Endothelial cell of umbilical vein (primary cell): Measurements from ENCODE around the gene CXCL11. TPM values are rescaled to one million over a fixed set of nuclear protein-coding genes. Genes with fewer than 3 reads are reported as not detected.

Experiments used
- BruUV-seq: library from RNA; stranded (reverse); fragments of 400-500 nt; replicated peaks from 2 replicates; lab custom pipeline; 2021; lab: Mats Ljungman, UMichigan
- CTCF ChIA-PET: fragments of 300-600, 350-600 bp; sonication (Branson Sonifier 250); formaldehyde crosslinking; loops from one replicate; lab custom pipeline; 2021; ENCODE audit warnings: antibody characterized with exemption, inconsistent platforms; lab: Charles Lee
- POLR2A ChIA-PET: fragments of 300-600, 350-600 bp; sonication (Branson Sonifier 250); formaldehyde crosslinking; loops from one replicate; lab custom pipeline; 2021; ENCODE audit warnings: antibody characterized with exemption, inconsistent platforms; lab: Charles Lee
- DNase-seq: peaks from one replicate; pipeline ENCODE4 v3.0.0-alpha.2; 2011; ENCODE audit warnings: low read depth, low spot score
- FAIRE-seq: peaks from 2 replicates; lab custom pipeline; 2011; peaks lifted over from hg19 to GRCh38; lab: Jason Lieb, UNC
- H2AFZ ChIP-seq: 2 replicates; pipeline ENCODE4 v1.6.0; 2012; ENCODE audit warnings: low read depth, low read length, control low read depth, inconsistent platforms
- H3K27ac ChIP-seq: 2 replicates; pipeline ENCODE4 v1.5.1; 2011; ENCODE audit warnings: low read depth, mild to moderate bottlenecking, control low read depth, low read length, moderate library complexity; ENCODE audit not compliant: insufficient read depth
- H3K27me3 ChIP-seq, 2 experiments: 2 replicates each; pipeline versions ENCODE4 v1.6.0 to v1.6.1; 2011; ENCODE audit warnings: low read length in 2 of 2, mixed read lengths in 1 of 2; ENCODE audit not compliant: control insufficient read depth in 2 of 2, insufficient read depth in 2 of 2
- H3K36me3 ChIP-seq, 2 experiments: 2 replicates in 1 of 2; 3 replicates in 1 of 2; pipeline ENCODE4 v1.5.1; 2011; ENCODE audit warnings: low read length in 2 of 2, mild to moderate bottlenecking in 1 of 2, moderate library complexity in 1 of 2; ENCODE audit not compliant: control insufficient read depth in 2 of 2, insufficient read depth in 2 of 2; ENCODE audit errors: extremely low read depth in 1 of 2
- H3K4me1 ChIP-seq: 3 replicates; pipeline ENCODE4 v1.5.1; 2011; ENCODE audit warnings: mild to moderate bottlenecking, low read length; ENCODE audit not compliant: control insufficient read depth, insufficient read depth; ENCODE audit errors: extremely low read depth
- H3K4me2 ChIP-seq: 2 replicates; pipeline ENCODE4 v1.6.1; 2011; ENCODE audit warnings: low read length, control low read depth, mixed read lengths; ENCODE audit not compliant: insufficient read depth
- H3K4me3 ChIP-seq, 3 experiments: fragments of 200-600 bp in 1 of 3; sonication (generic), shearing (Covaris generic) in 1 of 3; replicated peaks in 1 of 3; 2 replicates each; pipeline ENCODE4 v1.5.1; 2011 to 2016; ENCODE audit warnings: control low read depth in 3 of 3, low read length in 3 of 3, mild to moderate bottlenecking in 2 of 3, inconsistent platforms in 1 of 3, low read depth in 1 of 3, moderate library complexity in 1 of 3; ENCODE audit not compliant: insufficient read depth in 1 of 3
- H3K79me2 ChIP-seq: 2 replicates; pipeline ENCODE4 v1.6.0; 2012; ENCODE audit warnings: low read length, inconsistent platforms; ENCODE audit not compliant: control insufficient read depth, insufficient read depth
- H3K9ac ChIP-seq: replicated peaks from 2 replicates; pipeline ENCODE3; 2011; ENCODE audit warnings: low read length, control low read depth; ENCODE audit not compliant: insufficient read depth; ENCODE audit errors: extremely low read depth
- H3K9me1 ChIP-seq: replicated peaks from 3 replicates; pipeline ENCODE4 v1.6.0; 2011; ENCODE audit warnings: mild to moderate bottlenecking, low read length; ENCODE audit not compliant: control insufficient read depth, insufficient read depth; ENCODE audit errors: extremely low read depth
- H3K9me3 ChIP-seq: replicated peaks from 2 replicates; pipeline ENCODE4 v1.5.1; 2012; ENCODE audit warnings: low read length, inconsistent platforms; ENCODE audit not compliant: control insufficient read depth, insufficient read depth
- H4K20me1 ChIP-seq: replicated peaks from 2 replicates; pipeline ENCODE3; 2011; ENCODE audit warnings: mild to moderate bottlenecking, low read length; ENCODE audit not compliant: control insufficient read depth, insufficient read depth; ENCODE audit errors: extremely low read depth
- EZH2 ChIP-seq: IDR thresholded peaks from 2 replicates; pipeline ENCODE4 v1.6.1; 2012; ENCODE audit warnings: borderline replicate concordance, low read depth, mild to moderate bottlenecking, moderate library complexity, low read length, inconsistent platforms; ENCODE audit not compliant: severe bottlenecking
- FOS ChIP-seq: IDR thresholded peaks from 2 replicates; pipeline ENCODE4 v1.6.1; 2011; ENCODE audit warnings: mild to moderate bottlenecking, low read length, moderate library complexity, borderline replicate concordance; ENCODE audit not compliant: insufficient read depth
- GATA2 ChIP-seq: IDR thresholded peaks from 2 replicates; pipeline ENCODE4 v1.7.0; 2011; ENCODE audit warnings: low read depth, mild to moderate bottlenecking, moderate library complexity, mixed read lengths, low read length; ENCODE audit not compliant: insufficient read length, insufficient read depth
- JUN ChIP-seq: IDR thresholded peaks from 2 replicates; pipeline ENCODE4 v1.6.1; 2011; ENCODE audit warnings: borderline replicate concordance, low read depth; ENCODE audit not compliant: insufficient read length, insufficient read depth
- MYC ChIP-seq: IDR thresholded peaks from one replicate; pipeline ENCODE4 v1.6.1; 2011; ENCODE audit warnings: mild to moderate bottlenecking, low read depth, low read length
- POLR2A ChIP-seq: IDR thresholded peaks from 2 replicates; pipeline ENCODE4 v1.6.1; 2012; ENCODE audit warnings: low read depth, mild to moderate bottlenecking, control low read depth, low read length
- POLR2AphosphoS5 ChIP-seq: IDR thresholded peaks from 2 replicates; pipeline ENCODE4 v1.6.1; 2012; ENCODE audit warnings: low read depth, mild to moderate bottlenecking, control low read depth, low read length, moderate library complexity; ENCODE audit not compliant: insufficient read depth
- dilution Hi-C: fragments of 300-500 bp; cut with MboI; formaldehyde crosslinking; loops from one replicate; pipeline ENCODE4 v1.15.0; 2019; ENCODE audit warnings: low sequenced_read_pairs; ENCODE audit not compliant: extremely low pct_ligation_motif_present
- intact Hi-C: fragments of 100-400 bp; cut with micrococcal nuclease; formaldehyde crosslinking; loops from one replicate; pipeline ENCODE4 v1.10.0; 2022
- polyA plus RNA-seq, 4 experiments: library from polyadenylated mRNA; depleted of rRNA in 3 of 4; stranded (reverse) in 3 of 4; unstranded in 1 of 4; fragments of >200 nt; gene quantifications; 2 replicates each; pipeline versions ENCODE4 v1.2.1 to v1.2.3, GENCODE V29; 2011 to 2012; ENCODE audit warnings: missing spikeins in 1 of 4
- total RNA-seq: library from RNA; stranded (reverse); gene quantifications from 2 replicates; pipeline ENCODE4 v1.2.3, GENCODE V29; 2021
- TF ChIP-seq, protein P1 (sequence below): IDR thresholded peaks from 2 replicates; pipeline ENCODE4 v1.6.1; 2011; ENCODE audit not compliant: insufficient read depth, insufficient read length
- TF ChIP-seq, protein P2 (sequence below), 2 donors: IDR thresholded peaks; 1 replicate in 1 of 2; 2 replicates in 1 of 2; pipeline ENCODE4 v1.5.1; 2011; ENCODE audit warnings: low read length in 2 of 2, mild to moderate bottlenecking in 2 of 2, moderate library complexity in 2 of 2, control low read depth in 1 of 2, inconsistent platforms in 1 of 2, low read depth in 1 of 2; ENCODE audit not compliant: insufficient read depth in 1 of 2; ENCODE audit errors: extremely low read depth in 1 of 2

The CXCL11 gene
- total and polyA plus RNA-seq, 2 donors (not counting 3 experiments of a cell fraction or from before 2014, with no cell fraction given): 0.91 to 1.1 TPM

DNA sequence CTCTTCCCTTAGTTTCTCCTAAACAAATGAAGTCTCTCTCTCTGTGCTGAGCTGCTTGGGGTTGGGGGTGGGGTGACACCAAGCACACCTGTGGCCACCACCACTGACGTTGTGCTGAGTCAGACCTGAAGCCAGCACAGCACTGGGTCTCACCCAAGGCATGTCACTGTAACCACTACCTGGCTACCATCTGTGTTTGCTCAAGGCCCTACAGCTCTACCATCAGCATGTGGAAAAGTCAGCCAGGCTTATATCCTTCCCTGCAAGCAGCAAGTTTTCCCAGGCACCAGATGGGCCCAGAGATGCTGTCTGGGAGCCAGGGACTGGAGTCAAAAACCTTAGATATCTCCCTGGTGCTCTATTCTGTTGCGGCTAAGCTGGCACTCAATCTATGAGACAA is 19.5 kb downstream of the CXCL11 start:
- CTCF ChIA-PET: interaction anchor here (1.1 kb wide), 1 partner anchor 19 kb away, joined by 3 read pairs; the partner anchor contains the start of gene CXCL11
- Histone ChIP-seq H3K4me2 (no peak overlapping the region), H2AFZ (no peak overlapping the region), H3K9ac (no peak overlapping the region), H3K36me3 (no peaks in the 10 kb centered on the region), H3K9me3 (no peaks in the 10 kb centered on the region), H3K27me3 (peaks cover 2% of the 10 kb centered on the region in 2 experiments), H3K79me2 (no peaks in the 10 kb centered on the region), H3K27ac (no peak overlapping the region), H4K20me1 (no peaks in the 10 kb centered on the region), H3K9me1 (no peaks in the 10 kb centered on the region), H3K4me1 (peaks cover 5% of the 10 kb centered on the region), H3K4me3 (no peak overlapping the region)
- dilution Hi-C loops (no loop called here), intact Hi-C loops (no loop called here)
- TF ChIP-seq POLR2A (no peak), EZH2 (no peak)
- TF ChIP-seq, protein P1, sequence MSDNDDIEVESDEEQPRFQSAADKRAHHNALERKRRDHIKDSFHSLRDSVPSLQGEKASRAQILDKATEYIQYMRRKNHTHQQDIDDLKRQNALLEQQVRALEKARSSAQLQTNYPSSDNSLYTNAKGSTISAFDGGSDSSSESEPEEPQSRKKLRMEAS: no peak
- DNase-seq (no peak), FAIRE-seq (no peak)
- BruUV-seq: no TSS peak
- POLR2A ChIA-PET: interaction anchor here (0.5 kb wide), 1 partner anchor 46 kb away, joined by 3 read pairs; no protein-coding TSS in a partner anchor

DNA sequence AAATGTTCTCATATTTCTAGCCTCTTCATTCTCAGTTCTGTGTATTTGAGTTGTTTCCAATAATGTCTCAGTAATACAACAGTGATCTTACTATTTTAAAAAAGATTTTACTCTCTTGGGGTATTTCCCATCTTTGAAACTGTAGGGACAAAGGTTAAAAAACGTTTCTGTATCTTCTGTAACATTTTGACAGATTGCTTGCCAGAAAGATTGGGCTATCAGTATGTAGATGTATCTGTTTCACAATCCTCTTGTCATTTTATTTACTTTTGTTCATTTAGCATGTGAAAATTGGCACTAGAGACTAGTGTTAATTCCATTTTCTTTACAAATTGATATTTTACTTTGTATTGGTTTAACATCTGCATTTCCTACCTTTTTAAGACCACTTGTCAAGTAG is 22.3 kb downstream of the CXCL11 start:
- Histone ChIP-seq H3K9me1 (no peaks in the 10 kb centered on the region), H3K27ac (no peak overlapping the region), H3K79me2 (no peaks in the 10 kb centered on the region), H3K4me1 (peaks cover 5% of the 10 kb centered on the region), H2AFZ (no peak overlapping the region), H3K4me3 (no peak overlapping the region), H3K27me3 (no peaks in the 10 kb centered on the region), H3K9ac (no peak overlapping the region), H3K36me3 (no peaks in the 10 kb centered on the region), H3K4me2 (no peak overlapping the region), H4K20me1 (no peaks in the 10 kb centered on the region), H3K9me3 (no peaks in the 10 kb centered on the region)
- BruUV-seq: no TSS peak
- intact Hi-C loops (no loop called here), dilution Hi-C loops (no loop called here)
- no peak for DNase-seq
- FAIRE-seq: no peak
- TF ChIP-seq POLR2A (no peak), FOS (no peak), EZH2 (no peak), GATA2 (no peak), POLR2AphosphoS5 (no peak), MYC (no peak), JUN (no peak)
- TF ChIP-seq, protein P2, sequence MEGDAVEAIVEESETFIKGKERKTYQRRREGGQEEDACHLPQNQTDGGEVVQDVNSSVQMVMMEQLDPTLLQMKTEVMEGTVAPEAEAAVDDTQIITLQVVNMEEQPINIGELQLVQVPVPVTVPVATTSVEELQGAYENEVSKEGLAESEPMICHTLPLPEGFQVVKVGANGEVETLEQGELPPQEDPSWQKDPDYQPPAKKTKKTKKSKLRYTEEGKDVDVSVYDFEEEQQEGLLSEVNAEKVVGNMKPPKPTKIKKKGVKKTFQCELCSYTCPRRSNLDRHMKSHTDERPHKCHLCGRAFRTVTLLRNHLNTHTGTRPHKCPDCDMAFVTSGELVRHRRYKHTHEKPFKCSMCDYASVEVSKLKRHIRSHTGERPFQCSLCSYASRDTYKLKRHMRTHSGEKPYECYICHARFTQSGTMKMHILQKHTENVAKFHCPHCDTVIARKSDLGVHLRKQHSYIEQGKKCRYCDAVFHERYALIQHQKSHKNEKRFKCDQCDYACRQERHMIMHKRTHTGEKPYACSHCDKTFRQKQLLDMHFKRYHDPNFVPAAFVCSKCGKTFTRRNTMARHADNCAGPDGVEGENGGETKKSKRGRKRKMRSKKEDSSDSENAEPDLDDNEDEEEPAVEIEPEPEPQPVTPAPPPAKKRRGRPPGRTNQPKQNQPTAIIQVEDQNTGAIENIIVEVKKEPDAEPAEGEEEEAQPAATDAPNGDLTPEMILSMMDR (IDR thresholded peaks at IDR 0.05; ENCODE audit: extremely low read depth in 1 of 2, insufficient read depth in 1 of 2, low read depth in 1 of 2, low read length in 2 of 2): no peak
- ChIA-PET POLR2A (no interaction called here), CTCF (interaction anchor here (1.3 kb wide), 1 partner anchor 11 kb away, joined by 3 read pairs; no protein-coding TSS in a partner anchor)
